Measurements from ENCODE around the gene VRTN. TPM values are rescaled to one million over a fixed set of nuclear protein-coding genes. Genes with fewer than 3 reads are reported as not detected.

Gene VRTN
- total RNA-seq, 2 experiments from 2014 or later = not detected

DNA sequence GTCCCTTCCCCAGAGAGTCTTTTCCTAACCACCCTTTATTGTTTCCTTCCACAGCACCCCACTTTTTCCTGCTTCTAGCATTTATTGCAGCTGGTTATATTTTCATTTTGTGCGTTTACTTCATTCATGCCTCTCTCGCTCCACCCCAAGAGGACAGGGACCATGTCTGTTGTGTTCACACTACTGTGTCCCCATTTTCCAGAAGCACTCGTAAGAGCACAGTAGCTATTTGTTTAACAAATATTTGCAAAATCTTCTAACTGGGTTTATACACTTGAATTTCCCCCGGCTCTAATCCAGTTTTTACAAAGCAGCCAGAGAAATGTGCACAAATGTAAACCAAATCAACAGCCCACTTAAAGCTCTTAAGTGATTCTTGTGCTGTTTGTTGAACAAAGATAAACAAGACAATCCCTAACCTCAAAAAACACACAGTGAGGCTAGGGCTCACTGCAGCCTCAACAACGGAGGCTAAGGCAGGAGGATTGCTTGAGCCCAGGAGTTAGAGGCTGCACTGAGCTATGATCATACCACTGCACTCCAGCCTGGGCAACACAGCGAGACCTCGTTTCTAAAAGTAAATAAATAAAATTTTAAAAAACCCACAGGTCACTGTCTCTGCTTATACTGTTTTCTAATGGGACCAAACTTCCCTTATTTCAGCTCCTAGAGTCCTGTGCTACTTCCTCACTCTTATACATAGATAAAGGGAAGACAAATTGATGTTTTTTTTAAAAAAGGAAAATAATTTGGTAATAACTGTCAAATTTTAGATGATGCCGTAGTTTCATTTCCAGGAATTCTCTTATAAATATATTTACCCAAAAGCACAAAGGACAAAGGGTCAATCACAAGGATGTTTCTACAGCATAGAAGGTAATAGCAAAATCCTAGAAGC, 38.9 kb upstream of the VRTN start:
- H3K4me1 ChIP-seq (ENCODE audit: insufficient read depth, low read length) = no peaks in the 10 kb centered on the region
- ATAC-seq (ENCODE audit: poor library complexity) (no peak), DNase-seq (no peak)
- H3K4me3 Mint-ChIP-seq = peak overlapping the region; percentile 55
- H3K4me1 Mint-ChIP-seq (ENCODE audit: low read depth) = no peaks in the 10 kb centered on the region
- intact Hi-C loops (cut with DNase I, micrococcal nuclease) = no loop called here
- no peaks in the 10 kb centered on the region for H3K27me3 ChIP-seq (ENCODE audit: control insufficient read depth in 1 of 2, insufficient read depth in 2 of 2, low read length in 2 of 2)
- no peak overlapping the region for H3K27ac ChIP-seq (ENCODE audit: low read depth in 1 of 2, low read length in 2 of 2)
- ChIA-PET POLR2A (no interaction called here), CTCF (no interaction called here)
- no peaks in the 10 kb centered on the region for H3K36me3 ChIP-seq (ENCODE audit: insufficient read depth, low read length)
- H3K9me3 Mint-ChIP-seq = no peaks in the 10 kb centered on the region
- no peak overlapping the region for H3K27ac Mint-ChIP-seq
- TF ChIP-seq, protein P1, sequence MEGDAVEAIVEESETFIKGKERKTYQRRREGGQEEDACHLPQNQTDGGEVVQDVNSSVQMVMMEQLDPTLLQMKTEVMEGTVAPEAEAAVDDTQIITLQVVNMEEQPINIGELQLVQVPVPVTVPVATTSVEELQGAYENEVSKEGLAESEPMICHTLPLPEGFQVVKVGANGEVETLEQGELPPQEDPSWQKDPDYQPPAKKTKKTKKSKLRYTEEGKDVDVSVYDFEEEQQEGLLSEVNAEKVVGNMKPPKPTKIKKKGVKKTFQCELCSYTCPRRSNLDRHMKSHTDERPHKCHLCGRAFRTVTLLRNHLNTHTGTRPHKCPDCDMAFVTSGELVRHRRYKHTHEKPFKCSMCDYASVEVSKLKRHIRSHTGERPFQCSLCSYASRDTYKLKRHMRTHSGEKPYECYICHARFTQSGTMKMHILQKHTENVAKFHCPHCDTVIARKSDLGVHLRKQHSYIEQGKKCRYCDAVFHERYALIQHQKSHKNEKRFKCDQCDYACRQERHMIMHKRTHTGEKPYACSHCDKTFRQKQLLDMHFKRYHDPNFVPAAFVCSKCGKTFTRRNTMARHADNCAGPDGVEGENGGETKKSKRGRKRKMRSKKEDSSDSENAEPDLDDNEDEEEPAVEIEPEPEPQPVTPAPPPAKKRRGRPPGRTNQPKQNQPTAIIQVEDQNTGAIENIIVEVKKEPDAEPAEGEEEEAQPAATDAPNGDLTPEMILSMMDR (IDR thresholded peaks at IDR 0.05) = no peak
- no peaks in the 10 kb centered on the region for H3K27me3 Mint-ChIP-seq
- no peaks in the 10 kb centered on the region for H3K36me3 Mint-ChIP-seq (ENCODE audit: low read depth)
- H3K4me3 ChIP-seq (ENCODE audit: low read length) = no peak overlapping the region
- no peaks in the 10 kb centered on the region for H3K9me3 ChIP-seq (ENCODE audit: control insufficient read depth in 1 of 2, insufficient read depth in 1 of 2, low read length in 2 of 2)

DNA sequence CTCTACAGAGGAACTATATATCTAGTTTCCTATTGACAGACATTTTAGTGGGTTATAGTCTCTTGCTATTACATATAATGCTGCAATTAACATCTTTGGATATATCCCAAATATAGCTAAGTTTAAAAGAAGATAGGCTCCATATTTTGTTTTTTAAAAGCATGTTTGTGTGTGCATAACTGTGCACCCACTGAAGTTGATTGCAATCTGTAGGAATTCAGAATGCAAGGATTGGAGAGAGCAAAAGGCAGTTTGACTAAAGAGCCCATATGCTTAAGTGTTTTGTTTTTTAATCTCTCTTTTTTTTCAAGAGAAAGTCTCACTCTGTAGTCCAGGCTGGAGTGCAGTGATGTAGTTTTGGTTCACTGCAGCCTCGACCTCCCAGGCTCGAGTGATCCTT, 36.1 kb upstream of the VRTN start:
- no peaks in the 10 kb centered on the region for H3K36me3 Mint-ChIP-seq (ENCODE audit: low read depth)
- POLR2A ChIA-PET = no interaction called here
- no peak overlapping the region for H3K4me3 ChIP-seq (ENCODE audit: low read length)
- CTCF ChIA-PET = no interaction called here
- no peaks in the 10 kb centered on the region for H3K9me3 ChIP-seq (ENCODE audit: control insufficient read depth in 1 of 2, insufficient read depth in 1 of 2, low read length in 2 of 2)
- H3K27ac Mint-ChIP-seq = no peak overlapping the region
- ATAC-seq (ENCODE audit: poor library complexity) (no peak), DNase-seq (no peak)
- H3K9me3 Mint-ChIP-seq = no peaks in the 10 kb centered on the region
- H3K4me3 Mint-ChIP-seq = no peak overlapping the region
- no peaks in the 10 kb centered on the region for H3K27me3 ChIP-seq (ENCODE audit: control insufficient read depth in 1 of 2, insufficient read depth in 2 of 2, low read length in 2 of 2)
- intact Hi-C loops (cut with DNase I, micrococcal nuclease) = no loop called here
- H3K36me3 ChIP-seq (ENCODE audit: insufficient read depth, low read length) = no peaks in the 10 kb centered on the region
- TF ChIP-seq, protein P1 (IDR thresholded peaks at IDR 0.05) = no peak
- H3K4me1 Mint-ChIP-seq (ENCODE audit: low read depth) = no peaks in the 10 kb centered on the region
- no peak overlapping the region for H3K27ac ChIP-seq (ENCODE audit: low read depth in 1 of 2, low read length in 2 of 2)
- no peaks in the 10 kb centered on the region for H3K4me1 ChIP-seq (ENCODE audit: insufficient read depth, low read length)
- no peaks in the 10 kb centered on the region for H3K27me3 Mint-ChIP-seq

DNA sequence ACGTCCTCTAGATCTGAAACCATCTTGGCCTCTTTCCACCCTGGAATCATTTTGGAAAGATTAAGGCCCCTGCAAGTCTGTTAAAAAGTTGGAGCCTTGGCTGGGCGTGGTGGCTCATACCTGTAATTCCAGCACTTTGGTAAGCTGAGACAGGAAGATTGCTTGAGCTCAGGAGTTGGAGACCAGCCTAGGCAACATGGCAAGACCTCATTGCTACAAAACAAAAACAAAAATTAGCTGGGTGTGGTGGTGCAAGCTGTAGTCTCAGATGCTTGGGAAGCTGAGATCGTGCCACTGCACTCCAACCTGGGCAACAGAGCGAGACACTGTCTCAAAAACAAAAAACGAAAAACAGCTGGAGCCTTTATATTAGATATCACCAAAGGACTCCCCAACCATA, 34.7 kb upstream of the VRTN start:
- Histone ChIP-seq H3K4me1 (ENCODE audit: insufficient read depth, low read length) (no peaks in the 10 kb centered on the region), H3K36me3 (ENCODE audit: insufficient read depth, low read length) (no peaks in the 10 kb centered on the region), H3K27me3 (ENCODE audit: control insufficient read depth in 1 of 2, insufficient read depth in 2 of 2, low read length in 2 of 2) (no peaks in the 10 kb centered on the region), H3K9me3 (ENCODE audit: control insufficient read depth in 1 of 2, insufficient read depth in 1 of 2, low read length in 2 of 2) (no peaks in the 10 kb centered on the region), H3K4me3 (ENCODE audit: low read length) (no peak overlapping the region), H3K27ac (ENCODE audit: low read depth in 1 of 2, low read length in 2 of 2) (no peak overlapping the region)
- POLR2A ChIA-PET = no interaction called here
- CTCF ChIA-PET = interaction anchor here (0.5 to 0.6 kb wide), 2 partner anchors 131 to 210 kb away, joined by 3 read pairs; no protein-coding TSS in a partner anchor
- ATAC-seq (ENCODE audit: poor library complexity) = no peak
- no peaks in the 10 kb centered on the region for H3K4me1 Mint-ChIP-seq (ENCODE audit: low read depth)
- H3K36me3 Mint-ChIP-seq (ENCODE audit: low read depth) = no peaks in the 10 kb centered on the region
- no peaks in the 10 kb centered on the region for H3K9me3 Mint-ChIP-seq
- TF ChIP-seq, protein P1 (IDR thresholded peaks at IDR 0.05) = no peak
- H3K27me3 Mint-ChIP-seq = no peaks in the 10 kb centered on the region
- no peak overlapping the region for H3K27ac Mint-ChIP-seq
- intact Hi-C loops (cut with DNase I, micrococcal nuclease) = no loop called here
- no peak overlapping the region for H3K4me3 Mint-ChIP-seq
- no peak for DNase-seq

Data from CD4-positive, alpha-beta T cell (primary cell).